ENCODE results near the gene KCNK1. TPM values are rescaled to one million over a fixed set of nuclear protein-coding genes. Genes with fewer than 3 reads are reported as not detected.

KCNK1 gene
- total RNA-seq, 1 experiment from 2014 or later: not detected

GRCh38 chr1:233689748-233690254 lies 75.9 kb downstream of the KCNK1 start:
- H3K4me1 ChIP-seq: no peaks in the 10 kb centered on the region
- no peaks in the 10 kb centered on the region for H3K9me3 Mint-ChIP-seq (ENCODE audit: unreplicated experiment)
- no peak for TF ChIP-seq CTCF (IDR thresholded peaks at IDR 0.05; ENCODE audit: insufficient read depth in 1 of 2, low read depth in 1 of 2, low read length in 1 of 2, severe bottlenecking in 1 of 2, unreplicated experiment in 1 of 2)
- intact Hi-C loops (cut with micrococcal nuclease; ENCODE audit: unreplicated experiment): no loop called here
- no peaks in the 10 kb centered on the region for H3K36me3 Mint-ChIP-seq (ENCODE audit: insufficient read depth, unreplicated experiment)
- peaks cover 7% of the 10 kb centered on the region for H3K27me3 Mint-ChIP-seq (ENCODE audit: insufficient read depth, unreplicated experiment)
- CTCF ChIA-PET: no interaction called here
- DNase-seq: no peak
- no peaks in the 10 kb centered on the region for H3K9me3 ChIP-seq
- H3K27me3 ChIP-seq (replicated peaks; ENCODE audit: control insufficient read depth, insufficient read depth, low read length): no peaks in the 10 kb centered on the region
- H3K36me3 ChIP-seq (ENCODE audit: control insufficient read depth, insufficient read depth, low read length): no peaks in the 10 kb centered on the region
- POLR2A ChIA-PET: interaction anchor here (0.7 kb wide), 1 partner anchor 33 kb away, joined by 3 read pairs; no protein-coding TSS in a partner anchor
- no peaks in the 10 kb centered on the region for H3K4me1 Mint-ChIP-seq (ENCODE audit: low read depth, unreplicated experiment)
- no TSS peak for BruUV-seq (replicated peaks)
- no peak overlapping the region for H3K27ac Mint-ChIP-seq (ENCODE audit: unreplicated experiment)
- H3K4me3 Mint-ChIP-seq (ENCODE audit: unreplicated experiment): no peak overlapping the region
- no peak overlapping the region for H3K4me3 ChIP-seq (ENCODE audit: low read depth, low read length)

DNA sequence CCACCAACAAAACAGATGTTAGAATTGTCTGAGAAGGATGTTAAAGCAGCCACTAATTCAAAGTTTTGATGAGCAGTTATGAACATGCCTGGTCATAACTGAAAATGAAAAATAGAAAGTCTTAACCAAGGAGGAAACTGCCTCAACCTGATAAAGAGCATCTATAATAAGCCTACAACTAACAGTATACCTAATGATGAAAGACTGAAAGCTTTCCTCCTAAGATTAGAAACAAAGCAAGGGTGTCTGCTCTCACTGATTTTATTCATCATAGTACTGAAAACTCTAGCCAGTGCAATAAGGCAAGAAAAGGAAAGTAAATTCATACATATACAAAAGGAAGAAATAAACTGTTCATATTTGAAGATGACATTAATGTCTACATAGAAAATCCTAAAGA lies 82.0 kb downstream of the KCNK1 start:
- no peaks in the 10 kb centered on the region for H3K4me1 ChIP-seq
- H3K4me3 ChIP-seq (ENCODE audit: low read depth, low read length): no peak overlapping the region
- Mint-ChIP-seq H3K36me3 (ENCODE audit: insufficient read depth, unreplicated experiment) (no peaks in the 10 kb centered on the region), H3K4me3 (ENCODE audit: unreplicated experiment) (no peak overlapping the region), H3K27me3 (ENCODE audit: insufficient read depth, unreplicated experiment) (peaks cover 7% of the 10 kb centered on the region), H3K9me3 (ENCODE audit: unreplicated experiment) (no peaks in the 10 kb centered on the region), H3K4me1 (ENCODE audit: low read depth, unreplicated experiment) (no peaks in the 10 kb centered on the region), H3K27ac (ENCODE audit: unreplicated experiment) (no peak overlapping the region)
- DNase-seq: no peak
- no peaks in the 10 kb centered on the region for H3K36me3 ChIP-seq (ENCODE audit: control insufficient read depth, insufficient read depth, low read length)
- ChIA-PET CTCF (no interaction called here), POLR2A (no interaction called here)
- TF ChIP-seq CTCF (IDR thresholded peaks at IDR 0.05; ENCODE audit: insufficient read depth in 1 of 2, low read depth in 1 of 2, low read length in 1 of 2, severe bottlenecking in 1 of 2, unreplicated experiment in 1 of 2): no peak
- no TSS peak for BruUV-seq (replicated peaks)
- intact Hi-C loops (cut with micrococcal nuclease; ENCODE audit: unreplicated experiment): no loop called here
- H3K9me3 ChIP-seq: no peaks in the 10 kb centered on the region
- H3K27me3 ChIP-seq (replicated peaks; ENCODE audit: control insufficient read depth, insufficient read depth, low read length): no peaks in the 10 kb centered on the region

- intact Hi-C loops (cut with micrococcal nuclease; ENCODE audit: unreplicated experiment): no loop called here
- peaks cover 11% of the 10 kb centered on the region for H3K27me3 Mint-ChIP-seq (ENCODE audit: insufficient read depth, unreplicated experiment)
- no peak overlapping the region for H3K4me3 ChIP-seq (ENCODE audit: low read depth, low read length)
- TF ChIP-seq CTCF (IDR thresholded peaks at IDR 0.05; ENCODE audit: insufficient read depth in 1 of 2, low read depth in 1 of 2, low read length in 1 of 2, severe bottlenecking in 1 of 2, unreplicated experiment in 1 of 2): no peak
- no peaks in the 10 kb centered on the region for H3K36me3 Mint-ChIP-seq (ENCODE audit: insufficient read depth, unreplicated experiment)
- no peaks in the 10 kb centered on the region for H3K4me1 Mint-ChIP-seq (ENCODE audit: low read depth, unreplicated experiment)
- no peaks in the 10 kb centered on the region for H3K36me3 ChIP-seq (ENCODE audit: control insufficient read depth, insufficient read depth, low read length)
- H3K9me3 Mint-ChIP-seq (ENCODE audit: unreplicated experiment): no peaks in the 10 kb centered on the region
- H3K27me3 ChIP-seq (replicated peaks; ENCODE audit: control insufficient read depth, insufficient read depth, low read length): no peaks in the 10 kb centered on the region
- H3K27ac Mint-ChIP-seq (ENCODE audit: unreplicated experiment): no peak overlapping the region
- H3K4me3 Mint-ChIP-seq (ENCODE audit: unreplicated experiment): no peak overlapping the region
- POLR2A ChIA-PET: no interaction called here
- H3K4me1 ChIP-seq: no peaks in the 10 kb centered on the region
- BruUV-seq (replicated peaks): no TSS peak
- H3K9me3 ChIP-seq: no peaks in the 10 kb centered on the region
- DNase-seq: no peak
- CTCF ChIA-PET: no interaction called here
Observed at GRCh38 chr1:233700338-233700737, 86.4 kb downstream of the KCNK1 start.
